SU-DHL-6 (cell line): ENCODE data around the gene ATG16L1.

ENCODE experiments used
- CTCF ChIP-seq: fragments of 200-600 bp; sonication (generic); IDR thresholded peaks from one replicate; pipeline ENCODE4 v1.5.1; 2017; ENCODE audit warnings: antibody characterized with exemption, mild to moderate bottlenecking, low read length, moderate library complexity; ENCODE audit not compliant: insufficient read depth, poor library complexity, severe bottlenecking
- EZH2phosphoT487 ChIP-seq: fragments of 200-600 bp; sonication (generic), shearing (Covaris generic); conservative IDR thresholded peaks from 2 replicates; pipeline ENCODE4 v1.6.1; 2018; ENCODE audit warnings: mild to moderate bottlenecking, antibody characterized with exemption, low read length, moderate library complexity, mixed read lengths

GRCh38 chr2:233218836-233219235, 32.6 kb upstream of the ATG16L1 start:
- TF ChIP-seq CTCF: no peak
- no peak for TF ChIP-seq EZH2phosphoT487
